Panc1 (cell line): ENCODE results near the gene TERT.

Experiments
- SIN3A ChIP-seq: IDR thresholded peaks from 2 replicates; pipeline ENCODE4 v1.6.1; 2012; ENCODE audit warnings: low read depth, mild to moderate bottlenecking, low read length, moderate library complexity, borderline replicate concordance; ENCODE audit not compliant: insufficient read depth
- TF ChIP-seq, protein P1 (sequence below): fragments of 450-650 bp; IDR thresholded peaks from 2 replicates; pipeline ENCODE4 v1.5.1; 2017; ENCODE audit warnings: mild to moderate bottlenecking

DNA sequence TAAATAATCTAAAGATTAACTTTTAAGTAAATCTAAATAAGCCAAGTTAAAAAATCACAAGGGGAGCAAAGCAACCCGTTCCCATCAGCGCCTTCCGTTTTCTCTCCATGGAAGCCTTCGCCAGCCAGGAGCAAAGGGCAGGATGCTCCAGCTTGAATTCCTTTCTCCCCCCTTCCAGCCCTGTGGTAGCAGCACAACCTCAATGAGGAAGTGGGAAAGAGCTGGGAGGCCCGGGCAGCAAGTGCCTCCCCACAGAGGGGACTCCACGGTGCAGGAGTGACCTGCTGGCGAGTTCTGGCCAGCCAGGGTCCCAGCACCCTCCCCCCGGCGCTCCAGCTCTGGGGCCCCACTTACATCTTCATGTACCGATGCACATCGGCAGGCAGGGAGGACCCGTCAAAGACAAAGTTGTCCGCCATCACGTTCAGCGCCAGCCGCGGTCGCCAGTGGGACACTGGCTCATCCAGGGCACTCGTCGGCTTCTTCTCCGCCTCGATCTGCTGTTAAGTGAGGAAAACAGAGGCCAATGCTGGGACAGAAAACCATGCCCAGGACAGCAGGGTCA, 43.7 kb upstream of the TERT start:
- TF ChIP-seq, protein P1, sequence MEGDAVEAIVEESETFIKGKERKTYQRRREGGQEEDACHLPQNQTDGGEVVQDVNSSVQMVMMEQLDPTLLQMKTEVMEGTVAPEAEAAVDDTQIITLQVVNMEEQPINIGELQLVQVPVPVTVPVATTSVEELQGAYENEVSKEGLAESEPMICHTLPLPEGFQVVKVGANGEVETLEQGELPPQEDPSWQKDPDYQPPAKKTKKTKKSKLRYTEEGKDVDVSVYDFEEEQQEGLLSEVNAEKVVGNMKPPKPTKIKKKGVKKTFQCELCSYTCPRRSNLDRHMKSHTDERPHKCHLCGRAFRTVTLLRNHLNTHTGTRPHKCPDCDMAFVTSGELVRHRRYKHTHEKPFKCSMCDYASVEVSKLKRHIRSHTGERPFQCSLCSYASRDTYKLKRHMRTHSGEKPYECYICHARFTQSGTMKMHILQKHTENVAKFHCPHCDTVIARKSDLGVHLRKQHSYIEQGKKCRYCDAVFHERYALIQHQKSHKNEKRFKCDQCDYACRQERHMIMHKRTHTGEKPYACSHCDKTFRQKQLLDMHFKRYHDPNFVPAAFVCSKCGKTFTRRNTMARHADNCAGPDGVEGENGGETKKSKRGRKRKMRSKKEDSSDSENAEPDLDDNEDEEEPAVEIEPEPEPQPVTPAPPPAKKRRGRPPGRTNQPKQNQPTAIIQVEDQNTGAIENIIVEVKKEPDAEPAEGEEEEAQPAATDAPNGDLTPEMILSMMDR: no peak
- TF ChIP-seq SIN3A: no peak
